Osteoblast (primary cell): ENCODE results near the gene SCARF1. TPM values are rescaled to one million over a fixed set of nuclear protein-coding genes. Genes with fewer than 3 reads are reported as not detected.

ENCODE experiments used
- DNase-seq: peaks from one replicate; pipeline ENCODE4 v3.0.0; 2011; ENCODE audit warnings: low spot score, mixed read lengths; ENCODE audit not compliant: insufficient read length; ENCODE audit errors: missing footprints
- H2AFZ ChIP-seq: 2 replicates; pipeline ENCODE4 v1.6.0; 2011; ENCODE audit warnings: mild to moderate bottlenecking, low read length
- H3K27ac ChIP-seq: 2 replicates; pipeline ENCODE4 v1.5.1; 2011; ENCODE audit warnings: mild to moderate bottlenecking, low read depth, low read length, moderate library complexity
- H3K27me3 ChIP-seq: 2 replicates; pipeline ENCODE4 v1.6.0; 2012; ENCODE audit warnings: mild to moderate bottlenecking, control low read depth, inconsistent platforms, low read length, moderate library complexity; ENCODE audit not compliant: insufficient read depth
- H3K36me3 ChIP-seq: 2 replicates; pipeline ENCODE4 v1.5.1; 2011; ENCODE audit warnings: mild to moderate bottlenecking, low read length, control low read depth, moderate library complexity; ENCODE audit not compliant: insufficient read depth
- H3K4me1 ChIP-seq: 2 replicates; pipeline ENCODE4 v1.5.1; 2011; ENCODE audit warnings: mild to moderate bottlenecking, low read length, control low read depth, moderate library complexity; ENCODE audit not compliant: insufficient read depth
- H3K4me2 ChIP-seq: 2 replicates; pipeline ENCODE4 v1.6.0; 2011; ENCODE audit warnings: mild to moderate bottlenecking, low read length; ENCODE audit not compliant: insufficient read depth
- H3K4me3 ChIP-seq: fragments of 200-600 bp; sonication (generic); 3 replicates; pipeline ENCODE4 v1.5.1; 2012; ENCODE audit warnings: mild to moderate bottlenecking, low read length, inconsistent platforms; ENCODE audit not compliant: insufficient read depth
- H3K79me2 ChIP-seq: 2 replicates; pipeline ENCODE4 v1.6.0; 2012; ENCODE audit warnings: mild to moderate bottlenecking, low read length, control low read depth, inconsistent platforms; ENCODE audit not compliant: insufficient read depth
- H3K9me3 ChIP-seq: 2 replicates; pipeline ENCODE4 v1.5.1; 2011; ENCODE audit warnings: low read depth, low read length, control low read depth
- H4K20me1 ChIP-seq: 2 replicates; pipeline ENCODE4 v1.6.0; 2012; ENCODE audit warnings: mild to moderate bottlenecking, low read length, control low read depth; ENCODE audit not compliant: insufficient read depth
- total RNA-seq: library from RNA; depleted of rRNA; stranded (reverse); fragments of >200 nt; gene quantifications from 2 replicates; pipeline ENCODE4 v1.2.3, GENCODE V29; 2012
- TF ChIP-seq, protein P1 (sequence below): IDR thresholded peaks from 2 replicates; pipeline ENCODE4 v1.5.1; 2011; ENCODE audit warnings: mild to moderate bottlenecking, low read depth, low read length, moderate library complexity; ENCODE audit errors: extremely low read depth

The SCARF1 gene
- total RNA-seq, 1 donor: 1.4 TPM

DNA sequence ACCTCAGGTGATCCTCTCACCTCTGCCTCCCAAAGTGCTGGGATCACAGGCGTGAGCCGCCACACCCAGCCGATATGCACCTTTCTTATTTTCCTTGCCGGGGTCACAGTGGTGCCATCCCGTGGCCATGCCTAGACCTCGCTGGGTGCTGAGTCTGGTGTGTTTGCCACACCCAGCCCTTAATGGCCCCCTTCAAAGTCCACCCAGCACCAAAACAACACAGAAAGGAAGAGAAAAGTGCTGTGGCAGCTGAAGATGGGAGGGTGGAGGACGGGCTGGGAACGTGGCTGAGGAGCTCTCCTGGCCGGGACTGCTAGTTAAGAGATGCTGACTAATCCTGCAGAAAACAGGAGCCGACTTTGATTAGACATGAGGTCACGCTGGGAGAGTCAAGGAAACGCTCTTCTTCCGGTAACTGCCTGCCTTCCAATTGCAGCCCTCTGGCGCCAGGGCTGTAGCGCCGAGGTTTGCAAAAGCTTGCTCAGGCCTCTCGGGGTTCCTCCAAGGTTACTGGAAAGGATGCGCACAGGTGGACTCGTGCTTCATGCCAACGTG, 27.8 kb downstream of the SCARF1 start:
- peak; percentile 93 for DNase-seq
- no peak overlapping the region for H3K4me3 ChIP-seq

DNA sequence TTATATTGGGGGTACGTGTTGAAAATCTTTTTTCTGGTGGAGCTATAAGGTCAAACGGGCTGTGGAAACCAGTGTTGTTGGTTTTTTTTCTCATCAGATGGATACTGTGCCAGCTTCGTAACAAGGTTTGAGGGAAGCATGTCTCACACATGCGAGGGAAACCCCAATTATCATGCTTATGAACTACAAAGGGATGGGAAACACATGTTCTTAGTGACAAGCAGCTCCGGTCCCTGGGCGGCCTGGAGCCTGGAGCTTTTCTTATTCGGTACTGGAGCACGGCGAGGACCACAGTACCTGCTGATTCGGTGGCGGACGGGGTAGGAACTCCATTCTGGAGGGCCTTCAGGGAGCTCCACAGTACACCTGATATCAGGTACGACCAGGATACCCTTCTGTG, 29.4 kb downstream of the SCARF1 start:
- H3K36me3 ChIP-seq: peaks cover 27% of the 10 kb centered on the region
- peaks cover 4% of the 10 kb centered on the region for H3K4me1 ChIP-seq
- H3K9me3 ChIP-seq: no peaks in the 10 kb centered on the region
- no peak overlapping the region for H3K27ac ChIP-seq
- TF ChIP-seq, protein P1, sequence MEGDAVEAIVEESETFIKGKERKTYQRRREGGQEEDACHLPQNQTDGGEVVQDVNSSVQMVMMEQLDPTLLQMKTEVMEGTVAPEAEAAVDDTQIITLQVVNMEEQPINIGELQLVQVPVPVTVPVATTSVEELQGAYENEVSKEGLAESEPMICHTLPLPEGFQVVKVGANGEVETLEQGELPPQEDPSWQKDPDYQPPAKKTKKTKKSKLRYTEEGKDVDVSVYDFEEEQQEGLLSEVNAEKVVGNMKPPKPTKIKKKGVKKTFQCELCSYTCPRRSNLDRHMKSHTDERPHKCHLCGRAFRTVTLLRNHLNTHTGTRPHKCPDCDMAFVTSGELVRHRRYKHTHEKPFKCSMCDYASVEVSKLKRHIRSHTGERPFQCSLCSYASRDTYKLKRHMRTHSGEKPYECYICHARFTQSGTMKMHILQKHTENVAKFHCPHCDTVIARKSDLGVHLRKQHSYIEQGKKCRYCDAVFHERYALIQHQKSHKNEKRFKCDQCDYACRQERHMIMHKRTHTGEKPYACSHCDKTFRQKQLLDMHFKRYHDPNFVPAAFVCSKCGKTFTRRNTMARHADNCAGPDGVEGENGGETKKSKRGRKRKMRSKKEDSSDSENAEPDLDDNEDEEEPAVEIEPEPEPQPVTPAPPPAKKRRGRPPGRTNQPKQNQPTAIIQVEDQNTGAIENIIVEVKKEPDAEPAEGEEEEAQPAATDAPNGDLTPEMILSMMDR: no peak
- H3K4me3 ChIP-seq: no peak overlapping the region
- no peaks in the 10 kb centered on the region for H3K79me2 ChIP-seq
- no peak overlapping the region for H3K4me2 ChIP-seq
- DNase-seq: peak; percentile 58
- peaks cover 3% of the 10 kb centered on the region for H4K20me1 ChIP-seq
- no peaks in the 10 kb centered on the region for H3K27me3 ChIP-seq
- no peak overlapping the region for H2AFZ ChIP-seq

More for the DNA sequence above, 27.8 kb downstream of the SCARF1 start:
- Histone ChIP-seq H3K9me3 (no peaks in the 10 kb centered on the region), H3K79me2 (no peaks in the 10 kb centered on the region), H3K4me1 (peaks cover 4% of the 10 kb centered on the region), H3K27me3 (no peaks in the 10 kb centered on the region), H3K4me2 (peak overlapping the region; percentile 38), H4K20me1 (peaks cover 3% of the 10 kb centered on the region), H2AFZ (peak overlapping the region; percentile 56), H3K27ac (no peak overlapping the region), H3K36me3 (peaks cover 22% of the 10 kb centered on the region)
- TF ChIP-seq, protein P1: no peak

GRCh38 chr17:1612400-1612799, 33.1 kb downstream of the SCARF1 start:
- TF ChIP-seq, protein P1: no peak
- H3K4me3 ChIP-seq: no peak overlapping the region
- DNase-seq: no peak
- no peak overlapping the region for H3K4me2 ChIP-seq
- no peak overlapping the region for H2AFZ ChIP-seq
- H3K9me3 ChIP-seq: no peaks in the 10 kb centered on the region
- H4K20me1 ChIP-seq: no peaks in the 10 kb centered on the region
- no peaks in the 10 kb centered on the region for H3K27me3 ChIP-seq
- H3K79me2 ChIP-seq: no peaks in the 10 kb centered on the region
- H3K27ac ChIP-seq: no peak overlapping the region
- peaks cover 23% of the 10 kb centered on the region for H3K36me3 ChIP-seq
- peaks cover 2% of the 10 kb centered on the region for H3K4me1 ChIP-seq

GRCh38 chr17:1611715-1612114, 33.8 kb downstream of the SCARF1 start:
- Histone ChIP-seq H3K4me2 (no peak overlapping the region), H3K27me3 (no peaks in the 10 kb centered on the region), H2AFZ (no peak overlapping the region), H3K4me1 (peaks cover 7% of the 10 kb centered on the region), H3K27ac (no peak overlapping the region), H3K36me3 (peaks cover 21% of the 10 kb centered on the region), H3K9me3 (no peaks in the 10 kb centered on the region), H3K4me3 (no peak overlapping the region), H3K79me2 (no peaks in the 10 kb centered on the region), H4K20me1 (no peaks in the 10 kb centered on the region)
- DNase-seq: peak; percentile 48
- TF ChIP-seq, protein P1: no peak
